Measurements from ENCODE around the gene TTC8.

GRCh38 chr14:88844980-88845491 lies 20.6 kb downstream of the TTC8 start:
- TF ChIP-seq CTCF (IDR thresholded peaks at IDR 0.05): no peak
- no peak for TF ChIP-seq POLR2A (IDR thresholded peaks at IDR 0.05)
